Upper lobe of left lung (tissue), 6 donors: ENCODE data around the gene FCRLB. TPM values are rescaled to one million over a fixed set of nuclear protein-coding genes. Genes with fewer than 3 reads are reported as not detected.
A peak's percentile ranks its signal among the peaks of the same experiment; 100 is the strongest.
"Not testable (repeated sequence)": the region's sequence is repeated elsewhere in the genome, so short reads cannot be mapped to it uniquely, and the experiment has no call there.

ENCODE experiments used
- ATAC-seq, 2 donors: fragments of 200-7000 bp; cut with Tn5 transposase; one replicate each; pipeline ENCODE4 v1.9.1; 2022; ENCODE audit warnings: mild to moderate bottlenecking in 2 of 2, moderate library complexity in 2 of 2; ENCODE audit not compliant: low FRiP score in 2 of 2
- DNase-seq, 2 donors: peaks; one replicate each; pipeline ENCODE4 v3.0.0-alpha.2; 2019 to 2020
- H3K27ac ChIP-seq, 4 donors: fragments of 200-600 bp; sonication (generic); one replicate each; pipeline ENCODE4 v1.5.1; 2016 to 2019
- H3K27me3 ChIP-seq, 4 donors: fragments of 200-600 bp; sonication (generic); one replicate each; pipeline ENCODE4 v1.5.1; 2017 to 2019
- H3K36me3 ChIP-seq, 4 donors: fragments of 200-600 bp; sonication (generic); one replicate each; pipeline ENCODE4 v1.5.1; 2016 to 2019
- H3K4me1 ChIP-seq, 4 donors: fragments of 200-600 bp; sonication (generic); one replicate each; pipeline ENCODE4 v1.5.1; 2018 to 2019
- H3K4me3 ChIP-seq, 4 donors: fragments of 200-600 bp; sonication (generic); one replicate each; pipeline ENCODE4 v1.5.1; 2017 to 2019; ENCODE audit warnings: mild to moderate bottlenecking in 2 of 4, moderate library complexity in 1 of 4
- H3K9me3 ChIP-seq, 4 donors: fragments of 200-600 bp; sonication (generic); one replicate each; pipeline ENCODE4 v1.5.1; 2018 to 2019
- CTCF ChIP-seq, 6 experiments: fragments of 450-650 bp in 4 of 6; fragments of 200-600 bp in 2 of 6; sonication (generic) in 2 of 6; IDR thresholded peaks; one replicate each; pipeline ENCODE4 v1.5.1; 2016 to 2019; ENCODE audit warnings: antibody characterized with exemption in 6 of 6
- EP300 ChIP-seq, 4 donors: sonication (generic); formaldehyde crosslinking; IDR thresholded peaks; one replicate each; pipeline ENCODE4 v1.5.1; 2017; ENCODE audit warnings: antibody characterized with exemption in 4 of 4, control low read depth in 2 of 4
- POLR2A ChIP-seq, 4 donors: fragments of 450-650 bp; IDR thresholded peaks; one replicate each; pipeline ENCODE4 v1.5.1; 2016 to 2017; ENCODE audit warnings: antibody characterized with exemption in 4 of 4, mild to moderate bottlenecking in 2 of 4
- POLR2AphosphoS5 ChIP-seq, 2 donors: sonication (generic); formaldehyde crosslinking; IDR thresholded peaks; one replicate each; pipeline ENCODE4 v1.5.1; 2017; ENCODE audit warnings: antibody characterized with exemption in 2 of 2
- WGBS, 2 donors: methylation state at CpG; one replicate each; pipeline ENCODE4 v1.1.5; 2017 to 2018; 5-methylcytosine and 5-hydroxymethylcytosine counted together
- total RNA-seq, 6 donors: library from RNA; depleted of rRNA in 4 of 6; stranded (reverse); fragments of >200 nt in 4 of 6; gene quantifications; one replicate each; pipeline versions ENCODE4 v1.1.0 to v1.2.1, GENCODE V29; 2016 to 2021
- donor health status: DM: no; HTN: no; CAD: no; lungs with moderate emphysema.
- donor health status: DM: no; HTN: yes; CAD: no; lungs with severe emphysema.

Gene FCRLB
- total RNA-seq, 6 donors from 2014 or later = 1.4 to 2.1 (median 1.7) TPM; not detected in 3

- ATAC-seq (no peak), DNase-seq (no peak)
- H3K27me3 ChIP-seq = no peaks in the 10 kb centered on the region
- H3K36me3 ChIP-seq = no peaks in the 10 kb centered on the region
- H3K9me3 ChIP-seq = no peaks in the 10 kb centered on the region
- TF ChIP-seq CTCF (IDR thresholded peaks at IDR 0.05) (no peak), POLR2A (IDR thresholded peaks at IDR 0.05) (no peak), POLR2AphosphoS5 (IDR thresholded peaks at IDR 0.05) (no peak), EP300 (IDR thresholded peaks at IDR 0.05) (no peak)
- peaks cover 32 to 65% (median 38%) of the 10 kb centered on the region in 4 donors for H3K4me1 ChIP-seq
- no peak overlapping the region for H3K4me3 ChIP-seq
- no peak overlapping the region for H3K27ac ChIP-seq
These were observed 47.8 kb downstream of the FCRLB start for GRCh38 chr1:161768986-161769672.

- not testable (repeated sequence) for ATAC-seq, H3K27ac ChIP-seq, DNase-seq, H3K9me3 ChIP-seq, H3K4me3 ChIP-seq, H3K27me3 ChIP-seq, H3K36me3 ChIP-seq
- WGBS, 2 donors = 89 to 100% methylated on average over 3 to 5 of the region's 5 CpGs
- peaks cover 32 to 65% (median 38%) of the 10 kb centered on the region in 4 donors for H3K4me1 ChIP-seq
These were observed 48.3 kb downstream of the FCRLB start for GRCh38 chr1:161769673-161770045.

- Histone ChIP-seq H3K4me1 (peaks cover 32 to 65% (median 38%) of the 10 kb centered on the region in 4 donors), H3K9me3 (no peaks in the 10 kb centered on the region)
- 93 to 99% methylated on average over 3 of the region's 3 CpGs for WGBS, 2 donors
These were observed 48.9 kb downstream of the FCRLB start for GRCh38 chr1:161770250-161770649.

GRCh38 chr1:161771161-161771560, 49.8 kb downstream of the FCRLB start:
- Histone ChIP-seq H3K4me1 (peaks cover 32 to 65% (median 38%) of the 10 kb centered on the region in 4 donors), H3K27me3 (no peaks in the 10 kb centered on the region), H3K36me3 (no peaks in the 10 kb centered on the region), H3K27ac (peak overlapping the region in 1 of 4 donors; percentile 37), H3K4me3 (no peak overlapping the region), H3K9me3 (no peaks in the 10 kb centered on the region)
- no peak for ATAC-seq
- WGBS, 2 donors = 64% methylated on average over 5 of the region's 5 CpGs
- DNase-seq = no peak
- TF ChIP-seq CTCF (IDR thresholded peaks at IDR 0.05) (no peak), EP300 (IDR thresholded peaks at IDR 0.05) (no peak), POLR2A (IDR thresholded peaks at IDR 0.05) (no peak), POLR2AphosphoS5 (IDR thresholded peaks at IDR 0.05) (no peak)

More at GRCh38 chr1:161770250-161770649, 48.9 kb downstream of the FCRLB start:
- DNase-seq (no peak), ATAC-seq (no peak)
- H3K27ac ChIP-seq = no peak overlapping the region
- TF ChIP-seq CTCF (IDR thresholded peaks at IDR 0.05) (no peak), POLR2A (IDR thresholded peaks at IDR 0.05) (no peak), EP300 (IDR thresholded peaks at IDR 0.05) (no peak), POLR2AphosphoS5 (IDR thresholded peaks at IDR 0.05) (no peak)
- no peaks in the 10 kb centered on the region for H3K27me3 ChIP-seq
- no peak overlapping the region for H3K4me3 ChIP-seq
- H3K36me3 ChIP-seq = no peaks in the 10 kb centered on the region

- no peak for ATAC-seq
- H3K27ac ChIP-seq = peak overlapping the region; percentile 10 to 72 (median 38)
- TF ChIP-seq CTCF (IDR thresholded peaks at IDR 0.05) (no peak), POLR2AphosphoS5 (IDR thresholded peaks at IDR 0.05) (no peak), POLR2A (IDR thresholded peaks at IDR 0.05) (no peak), EP300 (IDR thresholded peaks at IDR 0.05) (no peak)
- H3K36me3 ChIP-seq = no peaks in the 10 kb centered on the region
- no peak overlapping the region for H3K4me3 ChIP-seq
- H3K27me3 ChIP-seq = no peaks in the 10 kb centered on the region
- DNase-seq = no peak
- no peaks in the 10 kb centered on the region for H3K9me3 ChIP-seq
- WGBS, 2 donors = 68 to 76% methylated on average over 2 of the region's 2 CpGs
- H3K4me1 ChIP-seq = peaks cover 29 to 60% (median 36%) of the 10 kb centered on the region in 4 donors
These were observed 50.6 kb downstream of the FCRLB start for GRCh38 chr1:161771973-161772372.
